Tibial nerve (tissue), 4 donors: ENCODE results near the gene RNF220.

Experiments
- CTCF ChIP-seq, 5 experiments: fragments of 200-600 bp in 3 of 5; fragments of 450-650 bp in 2 of 5; sonication (generic) in 3 of 5; IDR thresholded peaks; one replicate each; pipeline ENCODE4 v1.5.1; 2016 to 2019; ENCODE audit warnings: antibody characterized with exemption in 5 of 5, mild to moderate bottlenecking in 3 of 5, moderate library complexity in 2 of 5
- EP300 ChIP-seq, 2 donors: sonication (generic); formaldehyde crosslinking; IDR thresholded peaks; one replicate each; pipeline ENCODE4 v1.6.1; 2017; ENCODE audit warnings: antibody characterized with exemption in 2 of 2, mild to moderate bottlenecking in 1 of 2
- POLR2A ChIP-seq, 2 donors: fragments of 450-650 bp; IDR thresholded peaks; one replicate each; pipeline ENCODE4 v1.6.1; 2017; ENCODE audit warnings: antibody characterized with exemption in 2 of 2, mild to moderate bottlenecking in 2 of 2, moderate library complexity in 2 of 2

- TF ChIP-seq POLR2A (IDR thresholded peaks at IDR 0.05) (no peak), CTCF (IDR thresholded peaks at IDR 0.05) (no peak), EP300 (IDR thresholded peaks at IDR 0.05) (no peak)
Measured at GRCh38 chr1:44651069-44651468, 246.0 kb downstream of the RNF220 start.
